DMS53 (cell line): ENCODE measurements around the gene RIPK4.
"Not testable (repeated sequence)": the region's sequence is repeated elsewhere in the genome, so short reads cannot be mapped to it uniquely, and the experiment has no call there.

Experiments used
- DNase-seq: peaks from one replicate; lab custom pipeline; 2025; lab: John Stamatoyannopoulos, UW

RIPK4 gene

GRCh38 chr21:41714299-41714865, 52.5 kb downstream of the RIPK4 start:
- not testable (repeated sequence) for DNase-seq

DNA sequence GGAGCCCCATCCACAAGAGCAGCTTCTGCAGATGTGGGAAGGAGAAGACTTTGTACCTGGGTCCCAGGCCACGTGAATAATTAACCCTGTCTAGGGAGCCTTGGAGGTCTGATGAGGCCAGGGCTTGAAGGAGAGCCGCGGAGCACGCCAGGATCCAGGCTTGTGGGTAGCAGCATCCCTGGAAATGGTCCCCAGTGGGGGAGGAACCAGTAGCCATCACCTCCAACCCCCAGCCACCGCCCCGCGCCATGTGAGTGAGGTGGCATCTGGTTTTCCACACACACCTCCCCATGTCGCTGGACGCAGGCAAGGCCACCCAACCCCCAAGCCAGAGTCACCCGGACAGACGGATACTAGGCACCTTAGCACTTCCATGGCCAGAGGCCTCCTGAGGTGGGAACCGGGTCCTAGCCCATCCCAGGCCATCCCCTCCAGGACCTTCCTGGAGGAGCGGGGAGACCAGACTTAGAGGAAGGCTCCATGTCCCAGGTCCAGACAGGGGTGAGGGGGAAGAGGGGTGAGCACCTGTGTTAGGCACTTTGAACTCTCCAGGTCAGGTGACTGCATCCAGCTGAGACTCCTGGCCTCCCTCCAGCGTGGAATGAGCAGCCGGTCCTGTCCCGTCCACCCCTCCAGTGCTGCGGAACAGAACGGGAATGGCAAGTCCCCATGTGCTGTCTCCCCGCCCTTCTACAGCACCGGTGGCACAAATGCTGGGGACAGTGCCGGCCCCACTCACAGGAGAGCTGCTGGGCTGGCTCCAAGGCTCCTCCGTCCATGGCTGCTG, 53.2 kb downstream of the RIPK4 start:
- no peak for DNase-seq

GRCh38 chr21:41712730-41713129, 54.1 kb downstream of the RIPK4 start:
- peak; percentile 53 for DNase-seq

- no peak for DNase-seq
Measured at GRCh38 chr21:41712201-41712600, 54.7 kb downstream of the RIPK4 start.

DNA sequence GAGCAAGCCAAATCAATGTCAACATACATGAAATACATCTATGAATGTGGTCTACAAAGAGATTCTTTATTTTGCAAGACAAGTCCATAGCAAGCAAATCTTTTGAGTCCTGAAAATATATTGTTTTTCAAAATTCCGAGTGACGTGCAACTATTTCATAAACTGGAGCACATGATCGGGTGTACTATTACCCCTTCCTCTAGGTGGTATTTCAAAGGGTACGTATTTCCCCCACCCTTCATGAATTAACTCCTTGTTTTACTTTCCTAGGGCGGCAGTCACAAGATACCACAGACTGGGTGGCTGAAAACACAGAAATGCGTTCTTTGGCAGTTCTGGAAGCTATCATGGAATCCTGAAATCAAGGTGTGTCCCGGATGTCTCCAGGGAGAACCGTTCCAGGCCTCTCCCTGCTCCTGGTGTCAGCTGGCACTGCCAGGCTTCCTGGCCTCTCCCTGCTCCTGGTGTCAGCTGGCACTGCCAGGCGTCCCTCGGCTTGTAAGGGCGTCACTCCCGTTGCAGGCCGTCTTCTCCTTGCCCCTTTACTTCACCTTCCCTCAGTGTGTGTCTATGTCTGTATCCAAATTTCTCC, 55.3 kb downstream of the RIPK4 start:
- DNase-seq = no peak

DNA sequence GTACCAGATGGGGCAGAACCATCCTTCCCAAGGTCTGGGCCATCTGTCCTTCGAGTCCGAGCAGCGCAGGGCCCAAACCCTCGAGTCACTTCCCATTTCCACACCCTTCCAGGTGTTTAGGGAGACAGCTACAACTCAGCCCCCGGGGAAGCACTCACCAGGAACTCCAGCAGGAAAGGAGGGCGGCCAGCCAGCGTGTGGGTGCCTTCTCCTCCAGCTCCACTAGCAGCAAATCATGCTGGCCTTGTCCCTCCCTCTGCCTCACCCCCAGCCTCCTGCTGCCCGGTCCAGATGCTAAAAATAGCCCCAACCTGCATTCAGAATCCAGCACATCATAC, 56.1 kb downstream of the RIPK4 start:
- DNase-seq = no peak

GRCh38 chr21:41709965-41710822, 56.7 kb downstream of the RIPK4 start:
- peak; percentile 20 for DNase-seq

GRCh38 chr21:41709166-41709565, 57.7 kb downstream of the RIPK4 start:
- no peak for DNase-seq

- DNase-seq = no peak
Measured at GRCh38 chr21:41707960-41708330, 58.9 kb downstream of the RIPK4 start.

DNA sequence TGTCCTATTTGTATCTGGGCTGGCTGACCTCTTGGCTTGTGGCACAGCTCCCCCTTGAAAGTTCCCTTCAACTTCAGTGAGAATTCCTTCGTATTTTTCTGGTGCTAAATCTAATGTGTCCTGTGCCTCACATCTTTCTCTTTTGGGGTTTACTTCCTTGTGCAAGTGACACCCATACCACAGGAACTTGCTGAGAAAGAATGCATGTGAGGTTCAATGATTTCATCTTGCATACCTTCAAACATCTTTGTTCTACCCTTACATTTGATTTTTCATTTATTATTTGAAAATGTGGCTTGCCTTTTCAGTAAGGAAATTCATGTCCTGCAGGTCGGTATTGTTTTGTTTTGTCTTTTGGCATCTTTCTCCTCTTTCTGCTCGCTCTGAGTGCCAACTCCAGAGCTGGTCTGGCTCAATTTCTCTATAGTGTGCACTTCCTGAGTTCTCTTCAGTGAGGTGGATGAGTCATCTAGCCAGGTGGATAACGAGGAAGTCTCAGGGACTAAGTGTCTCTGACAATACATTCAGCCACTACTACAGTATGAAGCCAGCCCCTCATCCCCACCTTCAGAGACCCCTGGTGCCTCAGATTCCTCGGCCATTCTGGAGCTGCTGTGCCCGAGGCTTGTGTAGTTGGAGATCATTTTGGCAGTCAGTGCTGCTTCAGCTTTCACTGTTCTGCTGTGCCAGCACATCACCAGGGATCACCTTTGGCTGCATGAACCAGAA, 59.5 kb downstream of the RIPK4 start:
- peak; percentile 92 for DNase-seq

- peak; percentile 85 for DNase-seq
Measured at GRCh38 chr21:41706678-41707077, 60.2 kb downstream of the RIPK4 start.

GRCh38 chr21:41706263-41706639, 60.6 kb downstream of the RIPK4 start:
- peak; percentile 61 for DNase-seq

- DNase-seq = no peak
Measured at GRCh38 chr21:41705546-41706262, 61.1 kb downstream of the RIPK4 start.

DNA sequence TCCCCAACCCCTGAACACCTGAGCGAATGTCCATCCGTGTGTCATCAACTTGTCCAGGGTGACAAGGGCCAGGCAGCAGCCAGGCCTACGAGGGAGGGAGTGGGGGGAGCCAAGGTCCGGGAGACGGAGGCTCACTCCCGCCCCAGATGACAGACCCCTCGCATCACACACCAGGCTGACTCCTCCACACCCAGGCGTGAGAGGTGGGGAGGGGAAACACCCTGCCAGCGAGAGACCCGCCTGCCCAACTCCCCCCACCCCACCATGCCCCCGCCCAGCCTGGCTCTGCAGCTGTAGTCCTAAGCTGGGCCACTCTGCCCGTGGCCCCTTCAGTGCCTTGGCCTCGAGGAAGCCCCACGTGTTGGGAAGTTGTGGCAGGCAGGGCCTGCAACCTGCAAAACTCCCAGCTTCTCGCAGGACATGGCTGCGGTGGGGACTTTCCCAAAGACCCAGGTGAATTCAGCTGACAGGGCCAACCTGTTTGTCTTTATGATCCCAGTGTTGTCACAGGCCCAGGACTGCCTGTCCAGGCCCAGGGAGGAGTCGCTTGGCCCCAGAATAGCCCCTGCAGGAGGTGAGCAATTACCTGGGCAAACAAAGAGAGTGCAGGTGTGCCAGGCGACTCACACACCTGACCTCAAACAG, 62.9 kb downstream of the RIPK4 start:
- DNase-seq = peak; percentile 95

- no peak for DNase-seq
Measured at GRCh38 chr21:41701749-41702148, 65.1 kb downstream of the RIPK4 start.

GRCh38 chr21:41699311-41699710, 67.5 kb downstream of the RIPK4 start:
- no peak for DNase-seq

- DNase-seq = peak; percentile 38
Measured at GRCh38 chr21:41698071-41698470, 68.8 kb downstream of the RIPK4 start.

DNA sequence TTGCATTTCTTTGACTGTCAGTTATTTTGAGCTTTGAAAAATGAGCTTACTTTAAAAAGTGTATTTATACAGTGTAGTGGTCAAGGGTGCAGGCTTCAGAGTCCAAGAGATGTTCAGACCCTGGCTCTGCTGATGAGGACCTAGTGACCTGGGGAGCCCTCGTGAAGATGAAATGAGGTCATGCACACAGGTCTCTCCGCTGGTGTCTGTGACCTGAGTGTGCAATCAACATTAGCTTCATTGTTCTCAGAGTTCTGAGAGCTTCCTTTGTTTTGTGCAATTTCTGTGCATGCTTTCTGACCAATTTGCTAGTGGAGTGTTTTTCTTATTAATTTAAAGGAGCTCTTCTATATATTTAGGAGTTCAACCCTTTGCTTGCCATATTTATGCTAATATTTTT, 71.3 kb downstream of the RIPK4 start:
- DNase-seq = peak; percentile 57

DNA sequence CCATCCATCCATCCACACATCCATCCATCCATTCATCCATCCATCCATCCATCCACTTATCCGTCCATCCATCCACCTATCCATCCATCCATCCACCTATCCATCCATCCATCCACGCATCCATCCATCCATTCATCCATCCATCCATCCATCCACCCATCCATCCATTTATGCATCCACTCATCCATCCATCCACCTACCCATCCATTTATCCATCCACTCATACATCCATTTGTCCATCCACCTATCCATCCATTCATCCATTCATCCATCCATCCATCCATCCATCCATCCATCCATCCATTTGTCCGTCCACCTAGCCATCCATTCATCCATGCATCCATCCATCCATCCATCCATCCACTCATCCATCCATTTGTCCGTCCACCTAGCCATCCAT, 72.8 kb downstream of the RIPK4 start:
- DNase-seq = not testable (repeated sequence)

DNA sequence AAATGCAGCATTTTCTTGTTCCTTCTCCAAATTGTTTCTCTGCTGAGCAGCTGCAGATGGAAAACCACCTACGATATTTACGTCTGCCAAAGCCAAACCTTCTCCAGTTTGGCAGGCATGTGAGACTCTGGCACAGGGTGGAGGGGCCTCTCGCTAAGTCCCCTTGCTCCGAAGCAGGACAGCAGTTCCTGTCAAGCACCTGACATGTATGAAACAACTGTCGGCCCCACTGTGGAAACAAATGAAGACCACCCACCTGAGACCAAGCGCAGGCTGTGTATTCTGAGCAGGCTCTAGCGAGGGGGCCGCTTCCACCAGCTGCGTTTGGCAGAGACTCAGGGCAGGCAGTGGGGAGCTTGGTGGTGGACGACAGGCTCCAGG, 74.7 kb downstream of the RIPK4 start:
- DNase-seq = no peak
